ENCODE measurements around the gene TRIM41. TPM values are rescaled to one million over a fixed set of nuclear protein-coding genes. Genes with fewer than 3 reads are reported as not detected.
A peak's percentile ranks its signal among the peaks of the same experiment; 100 is the strongest.

The TRIM41 gene
- total and polyA plus RNA-seq, 2 experiments from 2014 or later, result 6.2 to 8.7 TPM

GRCh38 chr5:181259974-181260719, 37.1 kb downstream of the TRIM41 start (continued):
- TF ChIP-seq EZH2phosphoT487 (IDR thresholded peaks at IDR 0.05; ENCODE audit: unreplicated experiment), result no peak
- no peak for TF ChIP-seq CREB1 (CRISPR knock-in tag; IDR thresholded peaks at IDR 0.05; ENCODE audit: low read depth)
- no peak for TF ChIP-seq ETS1 (IDR thresholded peaks at IDR 0.05)
- TF ChIP-seq STAT1 (IDR thresholded peaks at IDR 0.05; ENCODE audit: unreplicated experiment), result no peak
- no peak for TF ChIP-seq POLR2AphosphoS5 (IDR thresholded peaks at IDR 0.05; ENCODE audit: low read depth)
- no peak for TF ChIP-seq ZNF331 (CRISPR knock-in tag; IDR thresholded peaks at IDR 0.05; ENCODE audit: low read depth)
- TF ChIP-seq REST (IDR thresholded peaks at IDR 0.05; ENCODE audit: unreplicated experiment), result no peak
- TF ChIP-seq JUNB (IDR thresholded peaks at IDR 0.05; ENCODE audit: unreplicated experiment), result no peak
- TF ChIP-seq NANOG (IDR thresholded peaks at IDR 0.05; ENCODE audit: borderline replicate concordance), result no peak
- TF ChIP-seq EZH2 (IDR thresholded peaks at IDR 0.05; ENCODE audit: low read depth, unreplicated experiment), result no peak

- Mint-ChIP-seq H3K27ac (peak within 1 kb of the TSS; percentile 94), H3K27me3 (ENCODE audit: insufficient read depth, low read depth, poor library complexity) (peaks cover 13% of the 10 kb centered on the region), H3K36me3 (ENCODE audit: low read depth) (peaks cover 26% of the 10 kb centered on the region), H3K4me1 (peaks cover 17% of the 10 kb centered on the region), H3K9me3 (no peaks in the 10 kb centered on the region), H3K4me3 (peak within 1 kb of the TSS; percentile 90)
- Histone ChIP-seq H4K20me1 (replicated peaks; ENCODE audit: insufficient read depth) (peaks cover 19% of the 10 kb centered on the region), H3K4me1 (ENCODE audit: insufficient read depth) (peaks cover 17% of the 10 kb centered on the region), H3K36me3 (ENCODE audit: insufficient read depth) (peaks cover 8% of the 10 kb centered on the region), H3K27me3 (ENCODE audit: insufficient read depth) (no peaks in the 10 kb centered on the region), H3K27ac (ENCODE audit: low read depth) (peak within 1 kb of the TSS; percentile 84), H3F3A (replicated peaks; ENCODE audit: low read depth) (peaks cover 18% of the 10 kb centered on the region), H3K79me2 (replicated peaks; ENCODE audit: insufficient read depth) (peaks cover 60% of the 10 kb centered on the region), H2AFZ (peak within 1 kb of the TSS; percentile 94), H3K4me2 (peak within 1 kb of the TSS; percentile 100), H3K9me2 (ENCODE audit: insufficient read depth) (no peaks in the 10 kb centered on the region), H3K4me3 (peak within 1 kb of the TSS; percentile 99)
- DNase-seq (ENCODE audit: low spot score), result peak; percentile 96
- TF ChIP-seq ZNF114 (CRISPR knock-in tag; IDR thresholded peaks at IDR 0.05) (no peak), ETS1 (IDR thresholded peaks at IDR 0.05) (peak; percentile 75; the same call in 1 of the 2 replicates), CREB1 (CRISPR knock-in tag; IDR thresholded peaks at IDR 0.05; ENCODE audit: low read depth) (peak; percentile 97), POLR2AphosphoS5 (IDR thresholded peaks at IDR 0.05; ENCODE audit: low read depth) (peak; percentile 96)
- peak; percentile 88 for ATAC-seq
Measured at GRCh38 chr5:181260720-181261319, 37.7 kb downstream of the TRIM41 start, which contains the start of gene TRIM52. Gene TRIM52, minus strand, starts transcription at chr5:181261143. Its CDS starts 330 bp downstream, at chr5:181260813.

All from GM23338 (cell line).